Stomach (tissue), 9 donors: ENCODE measurements around the gene CFAP100. TPM values are rescaled to one million over a fixed set of nuclear protein-coding genes. Genes with fewer than 3 reads are reported as not detected.

Experiments used
- DNase-seq, 2 donors: peaks; one replicate each; pipeline versions ENCODE4 v3.0.0 to v3.0.0-alpha.2; 2013 to 2019
- H3K27ac ChIP-seq, 5 donors: fragments of 200-600 bp in 4 of 5; sonication (generic) in 4 of 5; one replicate each; pipeline ENCODE4 v1.5.1; 2013 to 2019; ENCODE audit warnings: mild to moderate bottlenecking in 1 of 5, moderate library complexity in 1 of 5
- H3K27me3 ChIP-seq, 3 donors: fragments of 200-600 bp; sonication (generic); one replicate each; pipeline ENCODE4 v1.5.1; 2017 to 2019; ENCODE audit warnings: mixed run types in 1 of 3
- H3K36me3 ChIP-seq, 4 donors: fragments of 200-600 bp; sonication (generic); 1 replicate in 3 of 4; 2 replicates in 1 of 4; pipeline ENCODE4 v1.5.1; 2016 to 2019
- H3K4me1 ChIP-seq, 4 donors: fragments of 200-600 bp; sonication (generic); one replicate each; pipeline ENCODE4 v1.5.1; 2016 to 2019
- H3K4me3 ChIP-seq, 4 donors: fragments of 200-600 bp; sonication (generic) in 3 of 4; one replicate each; pipeline ENCODE4 v1.5.1; 2016 to 2019; ENCODE audit warnings: mild to moderate bottlenecking in 1 of 4
- H3K9me3 ChIP-seq, 4 donors: fragments of 200-600 bp; sonication (generic); one replicate each; pipeline ENCODE4 v1.5.1; 2016 to 2019
- CTCF ChIP-seq, 7 experiments: fragments of 450-650 bp in 4 of 7; fragments of 200-600 bp in 3 of 7; sonication (generic) in 3 of 7; IDR thresholded peaks; one replicate each; pipeline ENCODE4 v1.5.1; 2016 to 2019; ENCODE audit warnings: antibody characterized with exemption in 7 of 7, control low read depth in 2 of 7, mild to moderate bottlenecking in 1 of 7
- EP300 ChIP-seq: sonication (generic); formaldehyde crosslinking; IDR thresholded peaks from one replicate; pipeline ENCODE4 v1.6.1; 2017; ENCODE audit warnings: antibody characterized with exemption
- POLR2A ChIP-seq, 4 donors: fragments of 450-650 bp; IDR thresholded peaks; one replicate each; pipeline ENCODE4 v1.6.1; 2016; ENCODE audit warnings: antibody characterized with exemption in 4 of 4, control low read depth in 2 of 4, mild to moderate bottlenecking in 1 of 4, moderate library complexity in 1 of 4
- POLR2AphosphoS5 ChIP-seq, 3 donors: sonication (generic); formaldehyde crosslinking; IDR thresholded peaks; one replicate each; pipeline ENCODE4 v1.6.1; 2016; ENCODE audit warnings: antibody characterized with exemption in 3 of 3
- WGBS, 5 donors: extraction: QIAGEN DNeasy Blood & Tissue Kit in 3 of 5; methylation state at CpG; one replicate each; pipeline versions ENCODE4 v1.1.5 to v1.1.7; 2013 to 2018; 5-methylcytosine and 5-hydroxymethylcytosine counted together
- intact Hi-C: fragments of 100-400 bp; cut with DNase I; formaldehyde crosslinking; loops from one replicate; pipeline ENCODE4 v1.15.1; 2023; ENCODE audit warnings: low total_unique reads
- polyA plus RNA-seq, 3 donors: library from polyadenylated mRNA; stranded (reverse); fragments of 200-250 nt; gene quantifications; one replicate each; pipeline ENCODE4 v1.2.3, GENCODE V29; 2013
- total RNA-seq, 5 donors: library from RNA; depleted of rRNA; stranded (reverse); fragments of >200 nt; gene quantifications; one replicate each; pipeline versions ENCODE4 v1.1.0 to v1.2.3, GENCODE V29; 2014 to 2016
- donor health status: healthy with polysubstance abuse.
- donor health status: Bipolar disorder and iron deficiency.
- donor health status: healthy.

Gene CFAP100
- total and polyA plus RNA-seq, 8 donors, result not detected

DNA sequence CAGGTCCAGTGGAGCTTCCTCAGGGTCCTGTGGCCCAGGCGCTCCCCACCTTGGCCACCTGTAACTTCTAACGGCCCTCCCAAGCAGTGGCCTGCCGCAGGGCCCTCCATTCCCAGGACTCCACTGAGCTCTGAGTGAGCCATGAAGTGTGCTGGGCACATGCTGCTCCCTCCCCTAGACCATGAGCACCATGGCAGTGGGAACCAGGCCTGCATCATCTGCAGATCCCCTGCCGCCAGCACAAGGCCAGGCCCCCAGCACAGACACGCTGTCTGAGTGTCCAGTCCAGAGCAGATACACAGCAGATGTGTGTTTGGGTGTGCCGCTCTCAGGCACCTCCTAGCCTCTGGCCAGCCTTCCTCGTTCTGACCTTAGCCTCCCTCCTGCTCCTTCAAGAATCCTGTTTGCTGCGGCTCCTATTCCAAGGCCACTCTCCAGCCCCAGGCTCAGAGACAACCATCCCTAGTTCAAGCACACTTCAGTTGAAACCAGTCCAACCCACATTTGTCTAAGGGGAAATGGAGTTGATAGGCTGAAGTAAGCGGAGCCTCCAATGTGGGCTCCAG, 30.5 kb upstream of the CFAP100 start:
- DNase-seq, result no peak
- H3K27me3 ChIP-seq, result peaks cover 0 to 12% (median 10%) of the 10 kb centered on the region in 3 donors
- H3K4me3 ChIP-seq, result no peak overlapping the region
- no peaks in the 10 kb centered on the region for H3K9me3 ChIP-seq
- 86 to 96% (median 93%) methylated on average over 9 of the region's 9 CpGs for WGBS, 5 donors
- intact Hi-C loops, result loop anchor here (10.0 kb wide), 1 partner anchor 109 kb away; no protein-coding TSS in a partner anchor
- H3K4me1 ChIP-seq, result no peaks in the 10 kb centered on the region
- TF ChIP-seq POLR2A (IDR thresholded peaks at IDR 0.05) (no peak), POLR2AphosphoS5 (IDR thresholded peaks at IDR 0.05) (no peak), EP300 (no peak), CTCF (IDR thresholded peaks at IDR 0.05) (no peak)
- H3K36me3 ChIP-seq, result no peaks in the 10 kb centered on the region
- H3K27ac ChIP-seq, result no peak overlapping the region

GRCh38 chr3:126364731-126365301, 29.9 kb upstream of the CFAP100 start:
- Histone ChIP-seq H3K9me3 (no peaks in the 10 kb centered on the region), H3K4me3 (no peak overlapping the region), H3K27ac (no peak overlapping the region), H3K4me1 (no peaks in the 10 kb centered on the region), H3K27me3 (peaks cover 0 to 12% (median 10%) of the 10 kb centered on the region in 3 donors), H3K36me3 (no peaks in the 10 kb centered on the region)
- intact Hi-C loops, result loop anchor here (10.0 kb wide), 1 partner anchor 110 kb away; no protein-coding TSS in a partner anchor
- TF ChIP-seq EP300, result no peak
- no peak for TF ChIP-seq POLR2AphosphoS5 (IDR thresholded peaks at IDR 0.05)
- no peak for TF ChIP-seq CTCF (IDR thresholded peaks at IDR 0.05)
- TF ChIP-seq POLR2A (IDR thresholded peaks at IDR 0.05), result no peak
- WGBS, 5 donors, result 90 to 94% (median 90%) methylated on average over 2 to 5 of the region's 5 CpGs
- no peak for DNase-seq

- intact Hi-C loops, result loop anchor here (10.0 kb wide), 1 partner anchor 111 kb away; no protein-coding TSS in a partner anchor
- TF ChIP-seq POLR2A (IDR thresholded peaks at IDR 0.05) (no peak), EP300 (no peak), POLR2AphosphoS5 (IDR thresholded peaks at IDR 0.05) (no peak), CTCF (IDR thresholded peaks at IDR 0.05) (no peak)
- H3K27ac ChIP-seq, result no peak overlapping the region
- no peaks in the 10 kb centered on the region for H3K36me3 ChIP-seq
- H3K9me3 ChIP-seq, result no peaks in the 10 kb centered on the region
- H3K4me3 ChIP-seq, result no peak overlapping the region
- peaks cover 0 to 7% (median 7%) of the 10 kb centered on the region in 3 donors for H3K27me3 ChIP-seq
- H3K4me1 ChIP-seq, result no peaks in the 10 kb centered on the region
- DNase-seq, result no peak
- WGBS, 5 donors, result 70 to 84% (median 80%) methylated on average over 5 to 11 of the region's 11 CpGs
Measured at GRCh38 chr3:126365351-126366277, 29.1 kb upstream of the CFAP100 start.

DNA sequence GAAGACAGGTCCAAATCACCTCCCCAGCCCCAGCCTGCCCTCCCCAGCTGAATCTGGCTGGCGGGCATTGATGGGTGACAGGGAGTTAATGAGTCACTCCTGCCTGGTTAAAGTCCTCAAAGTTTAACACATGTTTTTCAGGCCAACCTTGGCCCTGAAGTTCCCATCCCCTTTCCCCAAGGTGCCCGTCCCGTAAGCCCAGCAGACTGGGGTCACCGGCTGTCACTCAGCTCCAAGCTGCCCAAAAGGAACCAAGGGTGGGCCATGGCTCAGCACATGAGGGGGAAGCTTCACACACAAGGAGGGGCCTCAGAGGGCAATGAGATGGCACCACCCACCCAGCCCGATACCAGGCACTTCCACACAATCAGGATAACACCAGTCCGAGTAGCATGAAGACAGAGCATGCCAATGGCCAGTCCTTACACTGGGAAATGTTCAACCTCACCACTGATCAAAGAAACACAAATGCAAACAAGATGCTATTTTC, 27.3 kb upstream of the CFAP100 start:
- H3K27me3 ChIP-seq, result no peaks in the 10 kb centered on the region
- TF ChIP-seq POLR2AphosphoS5 (IDR thresholded peaks at IDR 0.05) (no peak), POLR2A (IDR thresholded peaks at IDR 0.05) (no peak), EP300 (no peak), CTCF (IDR thresholded peaks at IDR 0.05) (no peak)
- H3K4me3 ChIP-seq, result no peak overlapping the region
- intact Hi-C loops, result loop anchor here (10.0 kb wide), 1 partner anchor 113 kb away; no protein-coding TSS in a partner anchor
- no peak for DNase-seq
- no peaks in the 10 kb centered on the region for H3K9me3 ChIP-seq
- no peaks in the 10 kb centered on the region for H3K4me1 ChIP-seq
- 82 to 96% (median 94%) methylated on average over 6 of the region's 6 CpGs for WGBS, 5 donors
- no peak overlapping the region for H3K27ac ChIP-seq
- H3K36me3 ChIP-seq, result no peaks in the 10 kb centered on the region
